H1 (cell line): Measurements from ENCODE around the gene ENO4. TPM values are rescaled to one million over a fixed set of nuclear protein-coding genes. Genes with fewer than 3 reads are reported as not detected.

Experiments used
- CTBP2 ChIP-seq: IDR thresholded peaks from 2 replicates; pipeline ENCODE4 v1.7.0; 2011; ENCODE audit warnings: borderline replicate concordance, mild to moderate bottlenecking, moderate library complexity, mixed read lengths, low read length; ENCODE audit not compliant: insufficient read depth, insufficient read length
- JUND ChIP-seq: IDR thresholded peaks from 2 replicates; pipeline ENCODE4 v1.6.1; 2011; ENCODE audit warnings: mild to moderate bottlenecking, improper control_type of control experiment, low read length
- SIN3A ChIP-seq, 2 experiments: IDR thresholded peaks in 1 of 2; conservative IDR thresholded peaks in 1 of 2; 2 replicates each; pipeline ENCODE4 v1.6.1; 2011 to 2012; ENCODE audit warnings: low read length in 2 of 2, improper control_type of control experiment in 1 of 2, low read depth in 1 of 2, mild to moderate bottlenecking in 1 of 2
- TAF7 ChIP-seq: optimal IDR thresholded peaks from 2 replicates; pipeline ENCODE3; 2011; ENCODE audit warnings: low read depth, mild to moderate bottlenecking, inconsistent platforms, low read length, moderate library complexity, borderline replicate concordance
- TBP ChIP-seq: IDR thresholded peaks from 2 replicates; pipeline ENCODE4 v1.6.1; 2011; ENCODE audit warnings: low read depth, low read length, improper control_type of control experiment
- polyA plus RNA-seq, 7 experiments: library from polyadenylated mRNA; depleted of rRNA in 3 of 7; stranded (reverse) in 5 of 7; unstranded in 2 of 7; fragments of >200 nt in 5 of 7; fragments of 200-250 nt in 2 of 7; gene quantifications; 1 replicate in 5 of 7; 2 replicates in 1 of 7; 4 replicates in 1 of 7; pipeline versions ENCODE4 v1.2.1 to v1.2.3, GENCODE V29; 2011 to 2013; ENCODE audit warnings: missing spikeins in 2 of 7, mixed read lengths in 2 of 7
- total RNA-seq: library from RNA; stranded (reverse); fragmentation: NEBNext Ultra II Directional; extraction: Animal tissue kit (Norgen Biotek cat#: 25700); gene quantifications from 2 replicates; pipeline ENCODE4 v1.2.1, GENCODE V29; 2021
- TF ChIP-seq, protein P1 (sequence below): fragments of 300-600 bp; sonication (generic); IDR thresholded peaks from 2 replicates; pipeline ENCODE4 v1.7.1; 2012; ENCODE audit warnings: low read length, moderate library complexity, mild to moderate bottlenecking, inconsistent platforms; ENCODE audit not compliant: insufficient replicate concordance
- TF ChIP-seq, protein P2 (sequence below): IDR thresholded peaks from 2 replicates; pipeline ENCODE4 v1.6.1; 2011; ENCODE audit warnings: low read depth, mild to moderate bottlenecking, low read length; ENCODE audit not compliant: insufficient read depth

ENO4 gene
- total and polyA plus RNA-seq, 2 of the 8 experiments (the other 6 are each of a cell fraction or from before 2014, with no cell fraction given), result 0.77 TPM; not detected in 1

DNA sequence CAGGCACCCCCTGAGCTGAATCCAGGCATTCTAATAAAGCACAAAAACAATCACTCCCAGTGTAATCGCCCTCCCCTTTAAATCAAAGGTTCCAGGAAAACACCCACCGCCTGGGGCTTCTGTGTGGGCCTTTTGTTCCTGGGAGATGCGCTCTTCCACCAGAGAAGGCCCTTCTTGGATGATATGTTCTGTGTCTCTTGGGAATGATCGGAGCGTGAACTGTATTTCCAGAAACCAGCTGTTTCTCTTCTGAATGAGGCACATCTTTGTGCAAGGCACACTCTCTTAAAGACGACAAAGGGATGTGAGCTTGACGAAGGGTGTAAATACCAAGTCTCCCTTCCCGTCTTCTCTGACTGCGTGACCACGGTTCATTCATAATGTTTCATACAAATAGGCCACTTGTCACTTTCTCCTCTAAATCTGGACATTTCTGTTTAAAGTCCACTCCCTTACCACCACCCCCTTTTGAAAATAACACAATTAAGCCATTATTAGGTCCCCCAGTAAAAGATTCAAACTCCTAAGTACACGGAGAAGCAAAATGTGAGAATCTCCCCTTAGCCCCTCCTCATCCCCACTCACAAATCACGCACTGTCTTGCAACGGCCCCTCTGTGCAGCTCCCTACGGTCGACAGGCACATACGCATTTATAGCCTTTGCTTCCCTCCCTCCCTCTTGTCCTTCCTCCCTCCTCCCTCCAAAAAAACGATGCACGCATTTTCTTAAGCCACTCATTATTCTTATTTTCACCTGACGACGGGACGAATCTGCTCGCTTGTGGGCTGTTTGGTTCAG is 45.6 kb upstream of the ENO4 start (continued):
- TF ChIP-seq, protein P1, sequence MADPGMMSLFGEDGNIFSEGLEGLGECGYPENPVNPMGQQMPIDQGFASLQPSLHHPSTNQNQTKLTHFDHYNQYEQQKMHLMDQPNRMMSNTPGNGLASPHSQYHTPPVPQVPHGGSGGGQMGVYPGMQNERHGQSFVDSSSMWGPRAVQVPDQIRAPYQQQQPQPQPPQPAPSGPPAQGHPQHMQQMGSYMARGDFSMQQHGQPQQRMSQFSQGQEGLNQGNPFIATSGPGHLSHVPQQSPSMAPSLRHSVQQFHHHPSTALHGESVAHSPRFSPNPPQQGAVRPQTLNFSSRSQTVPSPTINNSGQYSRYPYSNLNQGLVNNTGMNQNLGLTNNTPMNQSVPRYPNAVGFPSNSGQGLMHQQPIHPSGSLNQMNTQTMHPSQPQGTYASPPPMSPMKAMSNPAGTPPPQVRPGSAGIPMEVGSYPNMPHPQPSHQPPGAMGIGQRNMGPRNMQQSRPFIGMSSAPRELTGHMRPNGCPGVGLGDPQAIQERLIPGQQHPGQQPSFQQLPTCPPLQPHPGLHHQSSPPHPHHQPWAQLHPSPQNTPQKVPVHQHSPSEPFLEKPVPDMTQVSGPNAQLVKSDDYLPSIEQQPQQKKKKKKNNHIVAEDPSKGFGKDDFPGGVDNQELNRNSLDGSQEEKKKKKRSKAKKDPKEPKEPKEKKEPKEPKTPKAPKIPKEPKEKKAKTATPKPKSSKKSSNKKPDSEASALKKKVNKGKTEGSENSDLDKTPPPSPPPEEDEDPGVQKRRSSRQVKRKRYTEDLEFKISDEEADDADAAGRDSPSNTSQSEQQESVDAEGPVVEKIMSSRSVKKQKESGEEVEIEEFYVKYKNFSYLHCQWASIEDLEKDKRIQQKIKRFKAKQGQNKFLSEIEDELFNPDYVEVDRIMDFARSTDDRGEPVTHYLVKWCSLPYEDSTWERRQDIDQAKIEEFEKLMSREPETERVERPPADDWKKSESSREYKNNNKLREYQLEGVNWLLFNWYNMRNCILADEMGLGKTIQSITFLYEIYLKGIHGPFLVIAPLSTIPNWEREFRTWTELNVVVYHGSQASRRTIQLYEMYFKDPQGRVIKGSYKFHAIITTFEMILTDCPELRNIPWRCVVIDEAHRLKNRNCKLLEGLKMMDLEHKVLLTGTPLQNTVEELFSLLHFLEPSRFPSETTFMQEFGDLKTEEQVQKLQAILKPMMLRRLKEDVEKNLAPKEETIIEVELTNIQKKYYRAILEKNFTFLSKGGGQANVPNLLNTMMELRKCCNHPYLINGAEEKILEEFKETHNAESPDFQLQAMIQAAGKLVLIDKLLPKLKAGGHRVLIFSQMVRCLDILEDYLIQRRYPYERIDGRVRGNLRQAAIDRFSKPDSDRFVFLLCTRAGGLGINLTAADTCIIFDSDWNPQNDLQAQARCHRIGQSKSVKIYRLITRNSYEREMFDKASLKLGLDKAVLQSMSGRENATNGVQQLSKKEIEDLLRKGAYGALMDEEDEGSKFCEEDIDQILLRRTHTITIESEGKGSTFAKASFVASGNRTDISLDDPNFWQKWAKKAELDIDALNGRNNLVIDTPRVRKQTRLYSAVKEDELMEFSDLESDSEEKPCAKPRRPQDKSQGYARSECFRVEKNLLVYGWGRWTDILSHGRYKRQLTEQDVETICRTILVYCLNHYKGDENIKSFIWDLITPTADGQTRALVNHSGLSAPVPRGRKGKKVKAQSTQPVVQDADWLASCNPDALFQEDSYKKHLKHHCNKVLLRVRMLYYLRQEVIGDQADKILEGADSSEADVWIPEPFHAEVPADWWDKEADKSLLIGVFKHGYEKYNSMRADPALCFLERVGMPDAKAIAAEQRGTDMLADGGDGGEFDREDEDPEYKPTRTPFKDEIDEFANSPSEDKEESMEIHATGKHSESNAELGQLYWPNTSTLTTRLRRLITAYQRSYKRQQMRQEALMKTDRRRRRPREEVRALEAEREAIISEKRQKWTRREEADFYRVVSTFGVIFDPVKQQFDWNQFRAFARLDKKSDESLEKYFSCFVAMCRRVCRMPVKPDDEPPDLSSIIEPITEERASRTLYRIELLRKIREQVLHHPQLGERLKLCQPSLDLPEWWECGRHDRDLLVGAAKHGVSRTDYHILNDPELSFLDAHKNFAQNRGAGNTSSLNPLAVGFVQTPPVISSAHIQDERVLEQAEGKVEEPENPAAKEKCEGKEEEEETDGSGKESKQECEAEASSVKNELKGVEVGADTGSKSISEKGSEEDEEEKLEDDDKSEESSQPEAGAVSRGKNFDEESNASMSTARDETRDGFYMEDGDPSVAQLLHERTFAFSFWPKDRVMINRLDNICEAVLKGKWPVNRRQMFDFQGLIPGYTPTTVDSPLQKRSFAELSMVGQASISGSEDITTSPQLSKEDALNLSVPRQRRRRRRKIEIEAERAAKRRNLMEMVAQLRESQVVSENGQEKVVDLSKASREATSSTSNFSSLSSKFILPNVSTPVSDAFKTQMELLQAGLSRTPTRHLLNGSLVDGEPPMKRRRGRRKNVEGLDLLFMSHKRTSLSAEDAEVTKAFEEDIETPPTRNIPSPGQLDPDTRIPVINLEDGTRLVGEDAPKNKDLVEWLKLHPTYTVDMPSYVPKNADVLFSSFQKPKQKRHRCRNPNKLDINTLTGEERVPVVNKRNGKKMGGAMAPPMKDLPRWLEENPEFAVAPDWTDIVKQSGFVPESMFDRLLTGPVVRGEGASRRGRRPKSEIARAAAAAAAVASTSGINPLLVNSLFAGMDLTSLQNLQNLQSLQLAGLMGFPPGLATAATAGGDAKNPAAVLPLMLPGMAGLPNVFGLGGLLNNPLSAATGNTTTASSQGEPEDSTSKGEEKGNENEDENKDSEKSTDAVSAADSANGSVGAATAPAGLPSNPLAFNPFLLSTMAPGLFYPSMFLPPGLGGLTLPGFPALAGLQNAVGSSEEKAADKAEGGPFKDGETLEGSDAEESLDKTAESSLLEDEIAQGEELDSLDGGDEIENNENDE, result no peak
- TF ChIP-seq CTBP2 (no peak), SIN3A (conservative IDR thresholded peaks at IDR 0.05 in 1 of 2, IDR thresholded peaks at IDR 0.05 in 1 of 2; ENCODE audit: low read depth in 1 of 2, low read length in 2 of 2) (no peak), JUND (no peak), TBP (no peak), TAF7 (no peak)
- TF ChIP-seq, protein P2, sequence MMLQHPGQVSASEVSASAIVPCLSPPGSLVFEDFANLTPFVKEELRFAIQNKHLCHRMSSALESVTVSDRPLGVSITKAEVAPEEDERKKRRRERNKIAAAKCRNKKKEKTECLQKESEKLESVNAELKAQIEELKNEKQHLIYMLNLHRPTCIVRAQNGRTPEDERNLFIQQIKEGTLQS, result no peak
